ENCODE results near the gene TENM4.

Gene TENM4

GRCh38 chr11:79077702-79078330, 363.0 kb downstream of the TENM4 start:
- no peak for DNase-seq

- no peak for DNase-seq
These were observed 364.2 kb downstream of the TENM4 start for GRCh38 chr11:79076526-79077115.

GRCh38 chr11:79074547-79074946, 366.3 kb downstream of the TENM4 start:
- DNase-seq = no peak

GRCh38 chr11:79071190-79071589, 369.6 kb downstream of the TENM4 start:
- no peak for DNase-seq

- DNase-seq = no peak
These were observed 370.3 kb downstream of the TENM4 start for GRCh38 chr11:79070518-79070917.

GRCh38 chr11:79069504-79069903, 371.3 kb downstream of the TENM4 start:
- no peak for DNase-seq

GRCh38 chr11:79068356-79068755, 372.5 kb downstream of the TENM4 start:
- no peak for DNase-seq

- DNase-seq = no peak
These were observed 373.5 kb downstream of the TENM4 start for GRCh38 chr11:79067352-79067679.

GRCh38 chr11:79066456-79067351, 374.1 kb downstream of the TENM4 start:
- no peak for DNase-seq

- no peak for DNase-seq
These were observed 377.7 kb downstream of the TENM4 start for GRCh38 chr11:79062814-79063762.

GRCh38 chr11:79060081-79060953, 380.5 kb downstream of the TENM4 start:
- DNase-seq = no peak

- no peak for DNase-seq
These were observed 381.7 kb downstream of the TENM4 start for GRCh38 chr11:79059141-79059540.

GRCh38 chr11:79055856-79056631, 384.8 kb downstream of the TENM4 start:
- no peak for DNase-seq

GRCh38 chr11:79054636-79055035, 386.2 kb downstream of the TENM4 start:
- no peak for DNase-seq

- no peak for DNase-seq
These were observed 388.3 kb downstream of the TENM4 start for GRCh38 chr11:79052544-79052943.

- DNase-seq = no peak
These were observed 390.0 kb downstream of the TENM4 start for GRCh38 chr11:79050786-79051185.

- no peak for DNase-seq
These were observed 391.1 kb downstream of the TENM4 start for GRCh38 chr11:79049741-79050179.

GRCh38 chr11:79047980-79048379, 392.9 kb downstream of the TENM4 start:
- no peak for DNase-seq

- no peak for DNase-seq
These were observed 393.5 kb downstream of the TENM4 start for GRCh38 chr11:79047321-79047720.

GRCh38 chr11:79046366-79046765, 394.5 kb downstream of the TENM4 start:
- no peak for DNase-seq

- no peak for DNase-seq
These were observed 395.0 kb downstream of the TENM4 start for GRCh38 chr11:79045800-79046304.
